Osteocyte (in vitro differentiated cells): ENCODE results near the gene ACVR2A. TPM values are rescaled to one million over a fixed set of nuclear protein-coding genes. Genes with fewer than 3 reads are reported as not detected.

Experiments used
- DNase-seq: peaks from one replicate; pipeline ENCODE4 v3.0.0; 2021; ENCODE audit warnings: mixed read lengths; ENCODE audit not compliant: unreplicated experiment; ENCODE audit errors: extremely low spot score
- H3K27ac Mint-ChIP-seq: one replicate; pipeline ENCODE4 v1.8.0; 2021; ENCODE audit warnings: mild to moderate bottlenecking, mixed read lengths; ENCODE audit not compliant: unreplicated experiment
- H3K27me3 Mint-ChIP-seq: one replicate; pipeline ENCODE4 v1.8.0; 2021; ENCODE audit warnings: mixed read lengths; ENCODE audit not compliant: unreplicated experiment
- H3K36me3 Mint-ChIP-seq: one replicate; pipeline ENCODE4 v1.8.0; 2021; ENCODE audit warnings: mixed read lengths; ENCODE audit not compliant: unreplicated experiment
- H3K4me1 Mint-ChIP-seq: one replicate; pipeline ENCODE4 v1.8.0; 2021; ENCODE audit warnings: mixed read lengths; ENCODE audit not compliant: unreplicated experiment
- H3K4me3 Mint-ChIP-seq: one replicate; pipeline ENCODE4 v1.8.0; 2021; ENCODE audit warnings: mild to moderate bottlenecking, moderate library complexity, mixed read lengths; ENCODE audit not compliant: unreplicated experiment
- H3K9me3 Mint-ChIP-seq: one replicate; pipeline ENCODE4 v1.8.0; 2021; ENCODE audit warnings: mixed read lengths; ENCODE audit not compliant: unreplicated experiment
- CTCF ChIP-seq: fragments of 200-600 bp; sonication (generic); IDR thresholded peaks from 2 replicates; pipeline ENCODE4 v1.5.0; 2021; ENCODE audit warnings: antibody characterized with exemption, mild to moderate bottlenecking, moderate library complexity
- total RNA-seq: library from RNA; stranded (reverse); gene quantifications from 2 replicates; pipeline ENCODE4 v1.2.1, GENCODE V29; 2021

ACVR2A gene
- total RNA-seq, 1 donor from 2014 or later: 12.5 TPM

DNA sequence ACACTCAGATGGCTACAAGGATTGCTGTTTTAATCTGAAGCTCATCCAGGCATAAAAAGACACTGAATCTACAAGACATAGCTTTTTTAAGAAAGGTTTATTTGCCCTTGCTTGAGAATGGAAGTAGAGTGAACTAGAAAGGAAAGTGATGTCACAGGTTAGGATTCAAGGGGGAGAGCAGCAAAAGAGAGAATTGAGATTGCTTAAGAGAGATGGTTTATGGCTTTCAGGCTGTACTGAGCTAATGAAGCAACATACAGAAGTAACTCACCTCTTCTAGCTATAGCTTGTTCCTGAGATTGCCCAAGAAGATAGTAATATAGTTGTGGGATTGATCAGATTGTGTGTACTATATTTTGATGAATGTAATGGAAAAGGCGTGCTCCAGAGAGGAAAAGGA lies 26.1 kb upstream of the ACVR2A start:
- H3K9me3 Mint-ChIP-seq: peaks cover 13% of the 10 kb centered on the region
- TF ChIP-seq CTCF: no peak
- H3K27ac Mint-ChIP-seq: no peak overlapping the region
- no peak overlapping the region for H3K4me3 Mint-ChIP-seq
- H3K27me3 Mint-ChIP-seq: peaks cover 16% of the 10 kb centered on the region
- H3K4me1 Mint-ChIP-seq: no peaks in the 10 kb centered on the region
- DNase-seq: no peak
- H3K36me3 Mint-ChIP-seq: no peaks in the 10 kb centered on the region

DNA sequence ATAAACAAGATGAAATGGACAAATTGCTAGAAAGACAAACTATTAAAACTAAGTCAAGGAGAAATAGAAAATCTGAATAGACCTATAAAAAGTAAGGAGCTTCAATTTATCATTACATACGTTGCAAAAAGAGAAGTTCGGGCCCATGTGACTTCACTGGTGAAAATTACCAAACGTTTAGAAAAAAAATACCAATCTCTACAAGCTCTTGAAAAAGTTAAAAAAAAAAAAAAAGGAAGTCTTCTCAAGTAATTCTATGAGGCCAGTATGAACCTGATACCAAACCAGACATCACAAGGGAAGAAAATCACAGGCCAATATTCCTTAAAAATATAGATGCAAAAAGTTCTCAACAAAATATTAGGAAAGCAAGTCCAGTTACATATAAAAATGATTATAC lies 20.2 kb upstream of the ACVR2A start:
- DNase-seq: no peak
- H3K27me3 Mint-ChIP-seq: no peaks in the 10 kb centered on the region
- no peak overlapping the region for H3K27ac Mint-ChIP-seq
- TF ChIP-seq CTCF: no peak
- peaks cover 15% of the 10 kb centered on the region for H3K9me3 Mint-ChIP-seq
- no peaks in the 10 kb centered on the region for H3K36me3 Mint-ChIP-seq
- peaks cover 9% of the 10 kb centered on the region for H3K4me1 Mint-ChIP-seq
- no peak overlapping the region for H3K4me3 Mint-ChIP-seq

DNA sequence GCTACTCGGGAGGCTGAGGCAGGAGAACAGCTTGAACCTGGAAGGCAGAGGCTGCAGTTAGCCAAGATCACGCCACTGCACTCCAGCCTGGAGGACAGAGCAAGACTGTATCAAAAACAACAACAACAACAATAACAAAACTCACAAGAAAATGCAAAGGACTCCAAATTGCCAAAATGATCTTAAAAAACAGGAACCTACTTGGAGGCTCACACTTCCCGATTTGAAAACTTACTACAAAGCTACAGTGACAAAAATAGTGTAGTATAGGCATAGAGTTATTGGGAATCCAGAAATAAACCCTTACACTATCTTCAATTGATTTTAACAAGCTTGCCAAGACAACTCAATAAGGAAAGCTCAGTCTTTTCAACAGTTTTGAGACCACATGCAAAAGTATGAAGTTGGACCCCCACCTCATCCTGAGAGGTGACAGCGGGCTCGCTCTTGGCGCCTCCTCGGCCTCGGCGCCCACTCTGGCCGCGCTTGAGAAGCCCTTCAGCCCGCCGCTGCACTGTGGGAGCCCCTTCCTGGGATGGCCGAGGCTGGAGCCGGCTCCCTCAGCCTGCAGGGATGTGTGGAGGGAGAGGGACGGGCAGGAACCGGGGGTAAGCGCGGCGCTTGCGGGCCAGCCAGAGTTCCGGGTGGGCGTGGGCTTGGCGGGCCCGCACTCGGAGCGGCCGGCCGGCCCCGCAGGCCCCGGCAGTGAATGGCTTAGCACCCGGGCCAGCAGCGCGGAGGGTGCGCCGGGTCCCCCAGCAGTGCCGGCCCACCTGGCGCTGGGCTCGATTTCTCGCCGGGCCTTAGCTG lies 18.3 kb upstream of the ACVR2A start:
- Mint-ChIP-seq H3K27ac (no peak overlapping the region), H3K9me3 (peaks cover 19% of the 10 kb centered on the region)
- no peak for DNase-seq

DNA sequence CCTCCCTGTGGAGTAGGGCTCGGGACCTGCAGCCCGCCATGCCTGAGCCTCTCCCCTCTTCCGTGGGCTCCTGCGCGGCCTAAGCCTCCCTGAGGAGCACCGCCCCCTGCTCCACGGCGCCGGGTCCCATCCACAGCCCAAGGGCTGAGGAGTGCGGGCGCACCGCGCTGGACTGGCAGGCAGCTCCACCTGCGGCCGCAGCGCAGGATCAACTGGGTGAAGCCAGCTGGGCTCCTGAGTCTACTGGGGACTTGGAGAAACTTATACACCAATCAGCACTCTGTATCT lies 17.8 kb upstream of the ACVR2A start:
- no peak overlapping the region for H3K27ac Mint-ChIP-seq
- peaks cover 19% of the 10 kb centered on the region for H3K9me3 Mint-ChIP-seq
- H3K27me3 Mint-ChIP-seq: no peaks in the 10 kb centered on the region
- H3K4me1 Mint-ChIP-seq: peaks cover 9% of the 10 kb centered on the region
- H3K4me3 Mint-ChIP-seq: no peak overlapping the region
- TF ChIP-seq CTCF: no peak
- DNase-seq: no peak
- H3K36me3 Mint-ChIP-seq: no peaks in the 10 kb centered on the region

More for the DNA sequence above, 18.3 kb upstream of the ACVR2A start:
- Mint-ChIP-seq H3K36me3 (no peaks in the 10 kb centered on the region), H3K4me3 (no peak overlapping the region), H3K27me3 (no peaks in the 10 kb centered on the region), H3K4me1 (peaks cover 9% of the 10 kb centered on the region)
- TF ChIP-seq CTCF: no peak

GRCh38 chr2:147829106-147829505 lies 15.7 kb upstream of the ACVR2A start:
- DNase-seq: no peak
- peaks cover 9% of the 10 kb centered on the region for H3K4me1 Mint-ChIP-seq
- TF ChIP-seq CTCF: no peak
- no peaks in the 10 kb centered on the region for H3K27me3 Mint-ChIP-seq
- H3K9me3 Mint-ChIP-seq: peaks cover 5% of the 10 kb centered on the region
- no peaks in the 10 kb centered on the region for H3K36me3 Mint-ChIP-seq
- peak overlapping the region; percentile 83 for H3K27ac Mint-ChIP-seq
- H3K4me3 Mint-ChIP-seq: no peak overlapping the region
